ENCODE data around the gene CDADC1. TPM values are rescaled to one million over a fixed set of nuclear protein-coding genes. Genes with fewer than 3 reads are reported as not detected.

CDADC1 gene
- total and polyA plus RNA-seq, 2 of the 13 experiments (the other 11 are each of a cell fraction or from before 2014, with no cell fraction given), result 2.4 to 9.0 TPM

- peak overlapping the region; percentile 32; the same call in 1 of the 2 replicates for H3K9ac ChIP-seq (ENCODE audit: insufficient read depth, low read depth, low read length)
- in situ Hi-C loops (cut with HindIII; ENCODE audit: extremely low pct_ligation_motif_present, low pct_unique_long_range_greater_than_20kb) (no loop called here), intact Hi-C loops (cut with micrococcal nuclease; ENCODE audit: unreplicated experiment) (no loop called here)
- ChIA-PET CTCF (ENCODE audit: low intra/inter-chr PET ratio, low total read pairs) (no interaction called here), POLR2A (no interaction called here)
- BruUV-seq (replicated peaks), result no TSS peak
- no peaks in the 10 kb centered on the region for H3K79me2 ChIP-seq (ENCODE audit: insufficient read depth, low read length)
- H3K4me3 ChIP-seq (replicated peaks in 1 of 3; ENCODE audit: insufficient read depth in 1 of 3, low read depth in 2 of 3, low read length in 3 of 3), result no peak overlapping the region
- H3K27ac ChIP-seq (ENCODE audit: extremely low read length, insufficient read depth, low read length), result peak overlapping the region; percentile 69
- peaks cover 88% of the 10 kb centered on the region for H3K4me1 ChIP-seq (ENCODE audit: insufficient read depth, low read length)
- no peaks in the 10 kb centered on the region for H3K27me3 ChIP-seq (ENCODE audit: control insufficient read depth in 1 of 2, insufficient read depth in 2 of 2, low read length in 2 of 2)
- ATAC-seq, result peak; percentile 65
- peak; percentile 62 for FAIRE-seq
- H3K4me2 ChIP-seq (ENCODE audit: low read depth, low read length), result peak overlapping the region; percentile 57
- no peaks in the 10 kb centered on the region for H3K36me3 ChIP-seq (replicated peaks in 1 of 2; ENCODE audit: control insufficient read depth in 1 of 2, insufficient read depth in 2 of 2, low read length in 2 of 2)
- 66% methylated on average over 7 of the region's 7 CpGs for WGBS (ENCODE audit: low lambda C conversion rate)
- DNase-seq (ENCODE audit: low spot score), result peak; percentile 95
- no peaks in the 10 kb centered on the region for H4K20me1 ChIP-seq (ENCODE audit: insufficient read depth, low read length)
- H2AFZ ChIP-seq (ENCODE audit: low read length), result no peak overlapping the region
- H3K9me3 ChIP-seq (ENCODE audit: low read length), result no peaks in the 10 kb centered on the region
- no peak for TF ChIP-seq JARID2 (CRISPR knock-in tag; IDR thresholded peaks at IDR 0.05; ENCODE audit: insufficient replicate concordance)
- TF ChIP-seq ZNF607 (CRISPR knock-in tag; IDR thresholded peaks at IDR 0.05; ENCODE audit: borderline replicate concordance), result no peak
- TF ChIP-seq, protein P1, sequence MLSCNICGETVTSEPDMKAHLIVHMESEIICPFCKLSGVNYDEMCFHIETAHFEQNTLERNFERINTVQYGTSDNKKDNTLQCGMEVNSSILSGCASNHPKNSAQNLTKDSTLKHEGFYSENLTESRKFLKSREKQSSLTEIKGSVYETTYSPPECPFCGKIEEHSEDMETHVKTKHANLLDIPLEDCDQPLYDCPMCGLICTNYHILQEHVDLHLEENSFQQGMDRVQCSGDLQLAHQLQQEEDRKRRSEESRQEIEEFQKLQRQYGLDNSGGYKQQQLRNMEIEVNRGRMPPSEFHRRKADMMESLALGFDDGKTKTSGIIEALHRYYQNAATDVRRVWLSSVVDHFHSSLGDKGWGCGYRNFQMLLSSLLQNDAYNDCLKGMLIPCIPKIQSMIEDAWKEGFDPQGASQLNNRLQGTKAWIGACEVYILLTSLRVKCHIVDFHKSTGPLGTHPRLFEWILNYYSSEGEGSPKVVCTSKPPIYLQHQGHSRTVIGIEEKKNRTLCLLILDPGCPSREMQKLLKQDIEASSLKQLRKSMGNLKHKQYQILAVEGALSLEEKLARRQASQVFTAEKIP (CRISPR knock-in tag; IDR thresholded peaks at IDR 0.05; ENCODE audit: borderline replicate concordance), result no peak
- no peak for TF ChIP-seq RFX3 (CRISPR knock-in tag; IDR thresholded peaks at IDR 0.05)
- TF ChIP-seq ZHX1 (CRISPR knock-in tag; IDR thresholded peaks at IDR 0.05; ENCODE audit: low read depth), result no peak
- no peak for TF ChIP-seq ZBTB44 (CRISPR knock-in tag; IDR thresholded peaks at IDR 0.05)
- TF ChIP-seq MEIS1 (CRISPR knock-in tag; IDR thresholded peaks at IDR 0.05; ENCODE audit: borderline replicate concordance), result no peak
- TF ChIP-seq ZNF891 (CRISPR knock-in tag; IDR thresholded peaks at IDR 0.05), result no peak
- TF ChIP-seq ZNF550 (CRISPR knock-in tag; IDR thresholded peaks at IDR 0.05; ENCODE audit: borderline replicate concordance), result no peak
- 0 out of 2 replicates have a peak, but pooled peaks have one; percentile 40 for TF ChIP-seq TGIF2 (CRISPR knock-in tag; IDR thresholded peaks at IDR 0.05)
- TF ChIP-seq SOX13 (IDR thresholded peaks at IDR 0.05), result no peak
- TF ChIP-seq SOX13 (CRISPR knock-in tag; conservative IDR thresholded peaks at IDR 0.05 in 1 of 2, IDR thresholded peaks at IDR 0.05 in 1 of 2), result peak in 1 of 2 experiments; percentile 51; a peak in 1 of 4 replicates
- no peak for TF ChIP-seq NPAS2 (CRISPR knock-in tag; IDR thresholded peaks at IDR 0.05; ENCODE audit: borderline replicate concordance)
- TF ChIP-seq HIC2 (CRISPR knock-in tag; IDR thresholded peaks at IDR 0.05; ENCODE audit: low read depth), result no peak
- peak in 1 of 2 experiments; percentile 46; a peak in 1 of 4 replicates for TF ChIP-seq POLR2A (IDR thresholded peaks at IDR 0.05; ENCODE audit: insufficient read depth in 1 of 2, low read depth in 2 of 2, low read length in 2 of 2)
Measured at GRCh38 chr13:49298903-49299605, 51.3 kb downstream of the CDADC1 start.

Measured in HepG2 (cell line).